ENCODE results near the gene GAK. TPM values are rescaled to one million over a fixed set of nuclear protein-coding genes. Genes with fewer than 3 reads are reported as not detected.

GAK gene
- total RNA-seq, 6 experiments from 2014 or later: 65.8 to 72.9 (median 69.1) TPM

GRCh38 chr4:856225-856901 is 75.8 kb downstream of the GAK start:
- peaks cover 44% of the 10 kb centered on the region for H3K36me3 Mint-ChIP-seq (ENCODE audit: low read depth)
- DNase-seq: no peak
- TF ChIP-seq CTCF (IDR thresholded peaks at IDR 0.05): no peak
- H3K27me3 Mint-ChIP-seq (ENCODE audit: insufficient read depth): no peaks in the 10 kb centered on the region; the same call in 1 of the 2 replicates
- no peak overlapping the region for H3K4me3 Mint-ChIP-seq
- no peaks in the 10 kb centered on the region for H3K9me3 Mint-ChIP-seq
- H3K4me1 Mint-ChIP-seq (ENCODE audit: low read depth): no peaks in the 10 kb centered on the region
- H3K27ac Mint-ChIP-seq: no peak overlapping the region

- Mint-ChIP-seq H3K4me1 (ENCODE audit: low read depth) (no peaks in the 10 kb centered on the region), H3K27me3 (ENCODE audit: insufficient read depth) (no peaks in the 10 kb centered on the region; the same call in 1 of the 2 replicates), H3K36me3 (ENCODE audit: low read depth) (peaks cover 41% of the 10 kb centered on the region), H3K27ac (no peak overlapping the region), H3K9me3 (no peaks in the 10 kb centered on the region), H3K4me3 (no peak overlapping the region)
- no peak for TF ChIP-seq CTCF (IDR thresholded peaks at IDR 0.05)
- DNase-seq: no peak
Observed at GRCh38 chr4:855880-856224, 76.3 kb downstream of the GAK start.

- Mint-ChIP-seq H3K27me3 (ENCODE audit: insufficient read depth) (no peaks in the 10 kb centered on the region; the same call in 1 of the 2 replicates), H3K9me3 (no peaks in the 10 kb centered on the region), H3K4me1 (ENCODE audit: low read depth) (no peaks in the 10 kb centered on the region), H3K27ac (no peak overlapping the region), H3K36me3 (ENCODE audit: low read depth) (peaks cover 41% of the 10 kb centered on the region), H3K4me3 (no peak overlapping the region)
- no peak for DNase-seq
- no peak for TF ChIP-seq CTCF (IDR thresholded peaks at IDR 0.05)
Observed at GRCh38 chr4:854356-854755, 77.8 kb downstream of the GAK start.

GRCh38 chr4:853416-853781 is 78.7 kb downstream of the GAK start:
- peaks cover 44% of the 10 kb centered on the region for H3K36me3 Mint-ChIP-seq (ENCODE audit: low read depth)
- H3K4me3 Mint-ChIP-seq: no peak overlapping the region
- no peaks in the 10 kb centered on the region; the same call in 1 of the 2 replicates for H3K27me3 Mint-ChIP-seq (ENCODE audit: insufficient read depth)
- no peaks in the 10 kb centered on the region for H3K4me1 Mint-ChIP-seq (ENCODE audit: low read depth)
- no peak for TF ChIP-seq CTCF (IDR thresholded peaks at IDR 0.05)
- H3K9me3 Mint-ChIP-seq: no peaks in the 10 kb centered on the region
- no peak for DNase-seq
- no peak overlapping the region for H3K27ac Mint-ChIP-seq

GRCh38 chr4:851701-852430 is 80.2 kb downstream of the GAK start:
- Mint-ChIP-seq H3K4me3 (no peak overlapping the region), H3K27me3 (ENCODE audit: insufficient read depth) (no peaks in the 10 kb centered on the region; the same call in 1 of the 2 replicates), H3K36me3 (ENCODE audit: low read depth) (peaks cover 42% of the 10 kb centered on the region), H3K9me3 (no peaks in the 10 kb centered on the region), H3K27ac (no peak overlapping the region), H3K4me1 (ENCODE audit: low read depth) (no peaks in the 10 kb centered on the region)
- no peak for DNase-seq
- TF ChIP-seq CTCF (IDR thresholded peaks at IDR 0.05): no peak
